Smooth muscle cell (in vitro differentiated cells): ENCODE measurements around the gene ARHGAP25. TPM values are rescaled to one million over a fixed set of nuclear protein-coding genes. Genes with fewer than 3 reads are reported as not detected.

ENCODE experiments used
- DNase-seq: peaks from one replicate; lab custom pipeline; 2025; ENCODE audit not compliant: unreplicated experiment; lab: John Stamatoyannopoulos, UW
- H2AFZ ChIP-seq: fragments of 200-600 bp; sonication (generic); 2 replicates; pipeline ENCODE4 v1.6.0; 2016; ENCODE audit warnings: antibody characterized with exemption, low read depth, mild to moderate bottlenecking
- H3F3A ChIP-seq: fragments of 200-600 bp; sonication (generic); 2 replicates; pipeline ENCODE4 v1.6.0; 2017; ENCODE audit warnings: antibody characterized with exemption, low read depth
- H3K27ac ChIP-seq: fragments of 200-600 bp; sonication (generic); 2 replicates; pipeline ENCODE4 v1.5.1; 2016; ENCODE audit warnings: low read depth, mild to moderate bottlenecking
- H3K27me3 ChIP-seq: fragments of 200-600 bp; sonication (generic); 2 replicates; pipeline ENCODE4 v1.6.1; 2016; ENCODE audit warnings: low read depth, mild to moderate bottlenecking
- H3K36me3 ChIP-seq: fragments of 200-600 bp; sonication (generic); 2 replicates; pipeline ENCODE4 v1.5.1; 2016; ENCODE audit warnings: low read depth
- H3K4me1 ChIP-seq: fragments of 200-600 bp; sonication (generic); 2 replicates; pipeline ENCODE4 v1.5.1; 2016; ENCODE audit warnings: low read depth
- H3K4me2 ChIP-seq: fragments of 200-600 bp; sonication (generic); 2 replicates; pipeline ENCODE4 v1.6.0; 2016; ENCODE audit warnings: mild to moderate bottlenecking
- H3K4me3 ChIP-seq: fragments of 200-600 bp; sonication (generic); 2 replicates; pipeline ENCODE4 v1.5.1; 2016; ENCODE audit warnings: mild to moderate bottlenecking
- H3K79me2 ChIP-seq: fragments of 200-600 bp; sonication (generic); 2 replicates; pipeline ENCODE4 v1.6.0; 2016; ENCODE audit warnings: low read depth, mild to moderate bottlenecking
- H3K9ac ChIP-seq: fragments of 200-600 bp; sonication (generic); 2 replicates; pipeline ENCODE4 v1.6.0; 2016; ENCODE audit warnings: low read depth
- H3K9me3 ChIP-seq: fragments of 200-600 bp; sonication (generic); replicated peaks from 2 replicates; pipeline ENCODE4 v1.5.1; 2016; ENCODE audit warnings: low read depth
- H4K20me1 ChIP-seq: fragments of 200-600 bp; sonication (generic); 2 replicates; pipeline ENCODE4 v1.6.0; 2016; ENCODE audit warnings: low read depth
- CTCF ChIP-seq: fragments of 200-600 bp; sonication (generic); IDR thresholded peaks from 2 replicates; pipeline ENCODE4 v1.5.1; 2017; ENCODE audit warnings: borderline replicate concordance, mild to moderate bottlenecking, antibody characterized with exemption; ENCODE audit not compliant: insufficient read depth, poor library complexity, severe bottlenecking
- WGBS: methylation state at CpG from one replicate; pipeline ENCODE4 v1.1.7; 2016; ENCODE audit warnings: low lambda C conversion rate; 5-methylcytosine and 5-hydroxymethylcytosine counted together
- polyA plus RNA-seq: library from polyadenylated mRNA; unstranded; fragments of >200 nt; fragmentation: Nextera tagmentation; extraction: Ambion mirVana; gene quantifications from 2 replicates; pipeline ENCODE4 v1.2.1, GENCODE V29; 2016
- total RNA-seq: library from RNA; depleted of rRNA; stranded (reverse); fragments of >200 nt; gene quantifications from 2 replicates; pipeline ENCODE4 v1.2.3, GENCODE V29; 2014

ARHGAP25 gene
- total and polyA plus RNA-seq, 2 experiments from 2014 or later, result 1.5 to 2.0 TPM

GRCh38 chr2:68860111-68860510 is 125.5 kb downstream of the ARHGAP25 start:
- H3K36me3 ChIP-seq, result no peaks in the 10 kb centered on the region
- no peak overlapping the region for H2AFZ ChIP-seq
- no peak overlapping the region for H3K27ac ChIP-seq
- H3K4me1 ChIP-seq, result peaks cover 8% of the 10 kb centered on the region
- H3K79me2 ChIP-seq, result no peaks in the 10 kb centered on the region
- H3K9me3 ChIP-seq, result no peaks in the 10 kb centered on the region
- TF ChIP-seq CTCF, result no peak
- H4K20me1 ChIP-seq, result no peaks in the 10 kb centered on the region
- no peak overlapping the region for H3K4me3 ChIP-seq
- DNase-seq, result no peak
- H3F3A ChIP-seq, result no peaks in the 10 kb centered on the region
- 55% methylated on average over 3 of the region's 3 CpGs for WGBS
- H3K9ac ChIP-seq, result no peak overlapping the region
- peaks cover 74% of the 10 kb centered on the region for H3K27me3 ChIP-seq
- H3K4me2 ChIP-seq, result no peak overlapping the region

- Histone ChIP-seq H2AFZ (no peak overlapping the region), H3K27ac (no peak overlapping the region), H3K4me1 (peaks cover 8% of the 10 kb centered on the region), H3F3A (no peaks in the 10 kb centered on the region), H3K27me3 (peaks cover 72% of the 10 kb centered on the region), H3K9ac (no peak overlapping the region), H3K4me3 (no peak overlapping the region), H3K9me3 (no peaks in the 10 kb centered on the region), H4K20me1 (no peaks in the 10 kb centered on the region), H3K4me2 (no peak overlapping the region), H3K36me3 (no peaks in the 10 kb centered on the region), H3K79me2 (no peaks in the 10 kb centered on the region)
- DNase-seq, result no peak
- TF ChIP-seq CTCF, result no peak
Measured at GRCh38 chr2:68861330-68861729, 126.7 kb downstream of the ARHGAP25 start.

- Histone ChIP-seq H3K27me3 (peaks cover 60% of the 10 kb centered on the region), H3K36me3 (no peaks in the 10 kb centered on the region), H3K79me2 (no peaks in the 10 kb centered on the region), H3K4me2 (no peak overlapping the region), H3K9me3 (no peaks in the 10 kb centered on the region), H3K9ac (no peak overlapping the region), H4K20me1 (no peaks in the 10 kb centered on the region), H3F3A (no peaks in the 10 kb centered on the region), H3K27ac (no peak overlapping the region), H3K4me3 (no peak overlapping the region), H2AFZ (no peak overlapping the region), H3K4me1 (peaks cover 8% of the 10 kb centered on the region)
- no peak for TF ChIP-seq CTCF
- WGBS, result 83% methylated on average over 7 of the region's 7 CpGs
- DNase-seq, result no peak
Measured at GRCh38 chr2:68862889-68863288, 128.3 kb downstream of the ARHGAP25 start.

- H3K27ac ChIP-seq, result no peak overlapping the region
- no peak for TF ChIP-seq CTCF
- no peak overlapping the region for H3K4me3 ChIP-seq
- no peak overlapping the region for H3K4me2 ChIP-seq
- H3K4me1 ChIP-seq, result peaks cover 8% of the 10 kb centered on the region
- H4K20me1 ChIP-seq, result no peaks in the 10 kb centered on the region
- H2AFZ ChIP-seq, result no peak overlapping the region
- H3K9me3 ChIP-seq, result no peaks in the 10 kb centered on the region
- H3F3A ChIP-seq, result no peaks in the 10 kb centered on the region
- WGBS, result 90% methylated on average over 2 of the region's 2 CpGs
- H3K9ac ChIP-seq, result no peak overlapping the region
- H3K36me3 ChIP-seq, result no peaks in the 10 kb centered on the region
- H3K79me2 ChIP-seq, result no peaks in the 10 kb centered on the region
- no peak for DNase-seq
- peaks cover 60% of the 10 kb centered on the region for H3K27me3 ChIP-seq
Measured at GRCh38 chr2:68863996-68864395, 129.4 kb downstream of the ARHGAP25 start.
